Activated naive CD4-positive, alpha-beta T cell (primary cell): Measurements from ENCODE around the gene CCL4.
"Not testable (repeated sequence)": the region's sequence is repeated elsewhere in the genome, so short reads cannot be mapped to it uniquely, and the experiment has no call there.

ENCODE experiments used
- DNase-seq, 4 experiments: peaks; one replicate each; lab custom pipeline; 2025; lab: John Stamatoyannopoulos, UW

CCL4 gene

DNA sequence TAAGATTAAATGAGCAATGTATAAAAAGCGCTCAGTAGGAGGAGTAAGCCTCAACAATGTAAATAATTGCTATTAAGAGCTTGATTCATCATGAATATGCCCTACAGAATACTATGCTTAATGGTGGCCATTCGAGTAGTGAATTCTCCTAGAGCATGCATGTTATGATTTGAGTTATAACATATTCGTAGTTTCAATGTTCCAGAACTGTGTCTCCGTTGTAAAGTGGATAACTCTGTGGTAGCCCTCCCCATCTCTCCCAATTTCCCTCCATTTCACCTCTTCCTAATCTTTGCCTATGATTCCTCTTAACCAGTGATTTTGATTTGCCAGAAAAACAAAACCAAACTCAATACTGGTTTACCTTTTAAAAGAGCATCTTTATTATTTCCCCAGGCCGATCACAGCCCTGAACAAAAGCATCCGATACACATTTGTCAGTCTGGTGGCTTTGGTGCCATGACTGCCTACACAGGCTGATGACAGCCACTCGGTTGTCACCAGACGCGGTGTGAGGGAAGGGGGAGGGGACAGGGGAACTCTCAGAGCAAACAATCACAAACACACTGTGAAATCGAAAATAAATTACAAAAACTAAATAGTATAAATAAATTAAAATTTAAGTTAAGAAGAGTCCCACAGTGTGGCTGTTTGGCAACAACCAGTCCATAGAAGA is 15.6 kb upstream of the CCL4 start:
- DNase-seq = not testable (repeated sequence)

DNA sequence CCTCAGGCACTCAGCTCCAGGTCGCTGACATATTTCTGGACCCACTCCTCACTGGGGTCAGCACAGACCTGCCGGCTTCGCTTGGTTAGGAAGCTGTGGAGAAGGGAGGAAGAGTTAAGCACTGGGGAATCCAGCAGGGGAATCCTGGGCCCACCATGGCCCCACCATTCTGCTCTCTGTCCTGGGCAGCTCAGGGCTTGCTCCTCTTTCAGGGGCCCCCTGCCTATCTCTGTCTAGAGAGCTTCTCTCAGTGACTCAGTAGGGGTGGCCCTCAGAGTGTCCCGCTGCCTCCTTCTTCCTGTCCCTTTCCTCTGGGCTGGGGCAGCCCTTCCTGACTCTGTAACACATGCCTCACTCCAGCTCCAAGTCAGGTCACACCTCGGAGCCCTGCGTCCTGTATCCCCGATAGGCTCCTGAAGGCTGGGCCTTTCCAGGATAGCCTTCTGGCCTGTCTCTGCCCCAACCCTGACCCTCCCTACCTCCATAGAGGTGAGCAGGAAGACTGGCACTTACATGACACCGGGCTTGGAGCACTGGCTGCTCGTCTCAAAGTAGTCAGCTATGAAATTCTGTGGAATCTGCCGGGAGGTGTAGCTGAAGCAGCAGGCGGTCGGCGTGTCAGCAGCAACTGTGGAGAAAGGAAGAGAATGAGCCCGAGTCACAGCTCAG is 14.8 kb upstream of the CCL4 start:
- DNase-seq = no peak

DNA sequence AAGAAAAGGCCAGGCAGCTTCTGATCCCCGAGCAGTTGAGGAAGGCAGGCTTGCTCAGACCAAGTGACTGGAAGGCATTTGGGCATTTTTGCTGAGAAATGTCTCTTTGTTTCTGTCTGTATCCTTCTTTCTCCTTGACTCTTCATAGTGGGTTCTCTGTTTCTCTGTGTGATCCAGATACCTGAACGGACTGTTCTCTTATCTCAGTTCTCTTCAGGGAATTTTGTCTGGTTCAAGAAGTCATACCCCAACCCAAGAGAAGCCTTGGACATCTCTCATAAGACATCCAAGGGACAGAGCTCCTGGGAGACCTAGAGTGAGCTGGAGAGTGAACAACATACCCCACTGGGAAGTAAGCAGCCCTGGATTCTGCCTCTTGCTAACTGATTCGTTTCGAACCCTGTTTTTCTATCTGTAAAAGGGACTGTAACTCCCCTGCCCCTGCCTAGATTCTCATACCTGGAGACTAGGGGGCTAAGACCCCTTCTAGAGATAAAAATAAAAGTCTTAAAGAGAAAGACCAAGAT is 14.2 kb upstream of the CCL4 start:
- DNase-seq = no peak

- DNase-seq = no peak
These were observed 13.5 kb upstream of the CCL4 start, which contains the start of gene CCL3 for GRCh38 chr17:36089888-36090836. CCL3 (minus strand) TSS chr17:36090143; CDS start chr17:36090058, 85 bp downstream.

- DNase-seq = no peak
These were observed 11.4 kb upstream of the CCL4 start for GRCh38 chr17:36092230-36092629.

GRCh38 chr17:36092715-36093114 is 10.9 kb upstream of the CCL4 start:
- not testable (repeated sequence) for DNase-seq

- DNase-seq = no peak
These were observed 9.4 kb upstream of the CCL4 start for GRCh38 chr17:36094232-36094631.

DNA sequence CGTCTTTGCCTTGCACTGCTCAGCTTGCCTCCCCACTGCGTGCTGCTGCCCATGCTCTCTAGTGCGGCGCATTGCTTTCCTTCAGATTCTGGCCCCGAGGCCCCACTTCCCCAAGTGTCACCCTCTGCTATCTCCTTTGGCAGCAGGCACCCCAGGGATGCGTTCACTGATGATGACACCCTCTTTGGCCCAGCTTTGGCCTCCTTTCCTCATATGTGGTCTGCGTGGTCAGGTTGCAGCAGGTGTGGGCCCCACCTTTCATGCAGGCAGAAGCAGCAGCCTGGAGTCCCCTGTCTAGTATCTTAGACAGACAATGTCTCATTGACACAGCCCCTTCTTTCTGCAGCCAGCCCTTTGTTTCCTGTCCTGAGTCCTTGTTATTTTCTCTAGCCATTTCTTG is 8.9 kb upstream of the CCL4 start:
- no peak for DNase-seq

- DNase-seq = no peak
These were observed 7.6 kb upstream of the CCL4 start for GRCh38 chr17:36095992-36096391.

DNA sequence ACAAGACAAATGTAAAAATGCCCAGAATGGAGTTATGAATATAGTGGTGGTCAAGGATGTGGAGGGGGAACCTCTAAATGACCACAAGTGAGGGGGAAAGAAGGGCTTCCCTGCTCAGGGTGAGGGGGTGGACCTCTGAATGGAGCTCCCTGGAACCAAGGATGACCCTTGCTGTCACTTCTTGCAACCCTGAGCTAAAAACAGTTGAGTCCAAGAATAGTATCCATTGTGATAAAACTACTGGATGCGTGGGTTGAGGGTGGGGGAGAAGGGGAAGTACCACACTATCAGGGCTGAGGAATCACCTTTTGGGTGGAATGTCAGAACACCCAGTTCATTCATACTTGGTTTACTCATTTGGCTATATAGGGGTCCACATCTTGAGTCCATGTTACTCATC is 4.6 kb upstream of the CCL4 start:
- not testable (repeated sequence) for DNase-seq

- not testable (repeated sequence) for DNase-seq
These were observed 619 bp downstream of the CCL4 start for GRCh38 chr17:36104246-36104645.

DNA sequence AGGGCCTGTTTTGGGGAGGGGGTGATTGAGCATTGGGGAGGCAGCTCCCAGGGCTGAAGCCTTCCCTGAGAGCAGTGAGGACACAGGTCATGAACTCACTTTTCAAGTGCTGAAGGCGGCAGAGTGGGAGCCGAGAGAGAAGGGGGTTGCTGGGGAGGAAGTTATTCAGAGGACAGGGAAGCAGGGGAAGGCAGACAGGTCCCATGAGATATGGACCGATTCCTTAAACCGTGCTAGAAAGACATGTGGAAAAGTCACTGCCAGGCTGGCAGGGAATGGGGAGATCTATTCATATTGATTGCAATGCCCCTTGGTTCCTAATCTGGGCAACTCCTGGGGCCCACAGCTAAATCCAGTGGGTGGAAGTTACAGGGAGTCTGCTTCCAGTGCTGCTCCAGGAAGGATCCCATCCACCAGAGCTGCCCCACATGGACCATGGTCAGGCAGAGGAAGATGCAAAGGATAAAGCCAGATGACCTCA is 1.1 kb downstream of the CCL4 start:
- DNase-seq = no peak

DNA sequence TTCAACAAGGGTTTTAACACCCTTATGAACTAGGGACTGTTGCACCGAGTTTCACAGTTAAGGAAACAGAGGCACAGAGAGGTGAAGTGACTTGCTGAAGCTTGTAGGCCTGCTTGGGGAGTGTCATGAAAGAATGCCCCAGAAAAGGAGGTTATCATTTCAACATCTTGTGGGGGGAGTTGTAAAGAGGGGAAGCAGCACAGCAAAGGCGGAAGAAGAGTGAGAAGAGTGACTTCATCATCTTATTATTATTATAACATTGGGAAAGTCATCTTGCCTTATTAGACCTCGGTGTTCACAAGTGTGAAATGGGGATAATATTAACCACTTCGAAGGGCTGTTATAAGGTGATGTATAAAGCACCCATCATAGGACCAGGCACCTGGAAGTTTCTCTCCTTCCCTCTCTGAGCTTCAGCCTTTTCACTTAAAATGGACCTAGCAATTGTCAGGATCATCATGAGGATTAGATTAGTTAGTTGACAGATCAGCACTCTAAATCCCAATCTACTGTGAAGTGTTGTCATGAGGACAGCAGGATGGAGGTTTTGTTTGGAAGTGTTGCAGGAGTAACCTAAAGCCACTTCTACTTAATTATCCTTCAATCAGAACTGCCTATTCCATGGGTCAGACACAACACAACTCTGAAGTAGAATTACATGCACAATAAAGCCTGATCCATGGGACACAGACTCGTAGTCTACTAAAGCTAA is 2.3 kb downstream of the CCL4 start:
- DNase-seq = no peak

DNA sequence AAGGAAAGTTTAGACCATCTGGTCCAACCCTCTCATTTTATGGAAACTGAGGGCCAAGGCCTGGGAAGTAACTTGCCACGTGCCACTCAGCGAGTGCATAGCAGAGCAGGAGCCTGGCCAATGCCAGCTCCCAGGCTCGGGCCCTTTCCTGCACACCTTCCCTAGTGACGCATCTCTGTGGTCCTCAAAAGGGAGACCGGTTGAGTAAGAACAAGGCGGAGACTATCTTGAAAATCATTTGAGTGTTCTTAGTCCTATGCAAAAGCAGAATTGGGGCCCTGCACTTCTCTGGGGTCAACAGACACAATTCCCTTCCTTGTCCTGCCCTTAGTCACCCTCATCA is 2.8 kb downstream of the CCL4 start:
- no peak for DNase-seq

- DNase-seq = no peak
These were observed 4.0 kb downstream of the CCL4 start for GRCh38 chr17:36107660-36108059.

DNA sequence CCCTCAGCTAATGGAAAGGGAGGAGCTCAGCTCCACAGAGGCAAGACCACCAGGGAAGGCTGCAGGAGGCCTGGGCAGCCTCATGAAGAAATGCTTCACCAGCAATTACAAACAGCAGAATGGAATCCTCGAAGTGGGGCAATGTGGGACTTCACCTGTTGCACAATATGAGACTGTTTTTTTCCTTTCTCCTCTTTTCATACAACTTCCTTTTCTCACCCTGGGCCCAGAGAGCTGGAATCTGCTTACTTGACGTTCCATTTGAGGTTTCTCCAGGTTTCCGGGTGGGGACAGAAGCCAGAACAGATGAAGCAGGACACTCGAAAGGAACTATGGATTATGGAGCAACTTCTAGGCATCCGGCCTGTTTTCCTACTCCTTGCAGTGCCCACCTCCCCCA is 4.6 kb downstream of the CCL4 start:
- not testable (repeated sequence) for DNase-seq

DNA sequence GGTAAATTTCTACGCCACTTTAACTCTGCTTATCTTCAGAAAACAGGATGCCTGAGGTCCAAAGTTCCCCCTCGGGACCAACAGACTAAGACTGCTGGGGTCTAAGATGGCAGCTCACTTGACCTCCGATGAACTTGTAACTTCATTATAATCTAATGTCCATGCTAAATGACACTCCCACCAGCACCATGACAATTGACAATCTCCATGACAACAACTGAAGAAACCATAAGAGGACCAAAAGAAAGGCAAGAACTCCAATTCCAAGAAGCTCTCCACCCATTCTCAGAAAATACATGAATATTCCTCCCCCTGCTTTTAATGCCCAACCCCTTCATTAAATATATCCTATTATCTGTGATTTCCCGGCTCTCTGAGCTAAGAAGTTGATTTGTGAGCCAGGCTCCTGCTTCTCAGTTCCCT is 7.5 kb downstream of the CCL4 start:
- DNase-seq = no peak

DNA sequence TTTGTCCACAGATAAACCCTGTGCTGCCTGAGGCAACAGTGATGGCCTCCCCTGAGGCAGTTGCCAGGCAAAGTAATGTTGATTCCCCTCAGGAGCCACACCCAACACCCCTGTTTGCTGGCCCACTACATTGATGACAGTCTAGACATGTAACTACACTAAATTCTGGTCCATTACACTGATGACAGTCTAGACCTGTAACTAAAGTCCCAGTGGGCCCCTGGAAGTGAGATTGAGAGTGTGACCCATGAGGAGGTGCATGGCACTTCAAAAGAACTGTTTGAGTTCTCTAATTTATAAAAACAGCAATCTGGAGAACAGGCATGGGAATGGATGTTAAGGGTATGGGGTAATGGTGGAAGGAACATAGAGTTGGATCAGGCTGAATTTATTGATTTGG is 8.9 kb downstream of the CCL4 start:
- DNase-seq = no peak

DNA sequence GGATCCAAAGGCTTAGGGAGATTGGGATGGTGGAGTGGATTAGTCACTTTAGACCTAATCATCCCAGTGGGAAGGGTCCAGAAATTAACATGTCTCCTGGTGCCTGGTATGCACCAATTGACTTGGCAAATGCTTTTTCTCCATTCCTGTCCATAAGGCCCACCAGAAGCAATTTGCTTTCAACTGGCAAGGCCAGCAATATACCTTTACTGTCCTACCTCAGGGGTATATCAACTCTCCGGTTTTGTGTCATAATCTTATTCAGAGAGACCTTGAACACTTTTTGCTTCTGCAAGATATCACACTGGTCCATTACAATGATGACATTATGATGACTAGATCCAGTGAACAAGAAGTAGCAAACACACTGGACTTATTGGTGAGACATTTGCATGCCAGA is 9.5 kb downstream of the CCL4 start:
- not testable (repeated sequence) for DNase-seq

DNA sequence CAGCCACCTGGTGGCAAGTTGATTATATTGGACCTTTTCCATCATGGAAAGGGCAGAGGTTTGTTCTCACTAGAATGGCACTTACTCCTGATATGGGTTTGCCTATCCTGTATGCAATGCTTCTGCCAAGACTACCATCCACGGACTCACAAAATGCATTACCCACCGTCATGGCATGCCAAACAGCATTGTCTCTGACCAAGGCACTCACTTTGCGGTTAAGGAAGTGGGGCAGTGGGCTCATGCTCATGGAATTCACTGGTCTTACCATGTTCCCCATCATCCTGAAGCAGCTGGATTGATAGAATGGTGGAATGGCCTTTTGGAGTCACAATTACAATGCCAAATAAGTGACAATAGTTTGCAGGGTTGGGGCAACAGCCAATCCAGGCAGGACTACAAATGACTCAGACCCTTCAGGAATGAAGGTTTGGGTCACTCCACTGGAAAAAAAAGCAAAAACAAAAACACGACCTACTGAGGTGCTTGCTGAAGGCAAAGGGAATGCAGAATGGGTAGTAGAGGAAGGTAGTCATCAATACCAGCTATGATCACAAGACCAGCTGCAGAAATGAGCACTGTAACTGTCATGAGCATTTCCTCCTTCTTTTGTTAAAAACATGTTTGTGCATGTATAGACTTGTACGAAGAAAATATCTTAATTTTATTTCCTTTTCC is 11.5 kb downstream of the CCL4 start:
- DNase-seq = not testable (repeated sequence)

GRCh38 chr17:36115649-36115977 is 12.0 kb downstream of the CCL4 start:
- DNase-seq = not testable (repeated sequence)
